Measurements from ENCODE around the gene DDX39A. TPM values are rescaled to one million over a fixed set of nuclear protein-coding genes. Genes with fewer than 3 reads are reported as not detected.
"Not testable (repeated sequence)": the region's sequence is repeated elsewhere in the genome, so short reads cannot be mapped to it uniquely, and the experiment has no call there.

The DDX39A gene
- total and polyA plus RNA-seq, 7 donors = 14.8 to 93.0 (median 32.4) TPM

GRCh38 chr19:14402332-14403144, 16.6 kb downstream of the DDX39A start:
- ATAC-seq (peak in 1 of 4 donors; percentile 18), DNase-seq (peak; percentile 76 to 82)
- Histone ChIP-seq H3K27me3 (ENCODE audit: insufficient read depth in 3 of 3, low read length in 2 of 3) (no peaks in the 10 kb centered on the region), H3K4me1 (peaks cover 6% of the 10 kb centered on the region), H3K27ac (no peak overlapping the region), H3K36me3 (ENCODE audit: insufficient read depth in 1 of 2, low read depth in 1 of 2) (peaks cover 0 to 92% of the 10 kb centered on the region in 2 donors), H3K9me3 (no peaks in the 10 kb centered on the region), H3K4me3 (no peak overlapping the region)
- intact Hi-C loops (cut with DNase I) = no loop called here
- 76 to 79% (median 79%) methylated on average over 26 of the region's 26 CpGs for WGBS, 3 donors
- no peak for TF ChIP-seq CTCF (IDR thresholded peaks at IDR 0.05)

- H3K9me3 ChIP-seq = no peaks in the 10 kb centered on the region
- DNase-seq (no peak), ATAC-seq (no peak)
- H3K27ac ChIP-seq = no peak overlapping the region
- WGBS, 3 donors = 90 to 96% (median 95%) methylated on average over 18 of the region's 18 CpGs
- no peaks in the 10 kb centered on the region for H3K27me3 ChIP-seq (ENCODE audit: insufficient read depth in 3 of 3, low read length in 2 of 3)
- H3K4me3 ChIP-seq = no peak overlapping the region
- TF ChIP-seq CTCF (IDR thresholded peaks at IDR 0.05) = no peak
- H3K4me1 ChIP-seq = peaks cover 6% of the 10 kb centered on the region
- H3K36me3 ChIP-seq (ENCODE audit: insufficient read depth in 1 of 2, low read depth in 1 of 2) = peaks cover 0 to 89% of the 10 kb centered on the region in 2 donors
- intact Hi-C loops (cut with DNase I) = no loop called here
Observed at GRCh38 chr19:14401468-14402195, 17.5 kb downstream of the DDX39A start.

- H3K4me1 ChIP-seq = peaks cover 3% of the 10 kb centered on the region
- DNase-seq (no peak), ATAC-seq (no peak)
- no peak overlapping the region for H3K4me3 ChIP-seq
- TF ChIP-seq CTCF (IDR thresholded peaks at IDR 0.05) = no peak
- intact Hi-C loops (cut with DNase I) = no loop called here
- WGBS, 3 donors = 83 to 92% (median 85%) methylated on average over 11 of the region's 11 CpGs
- no peak overlapping the region for H3K27ac ChIP-seq
- H3K9me3 ChIP-seq = no peaks in the 10 kb centered on the region
- peaks cover 0 to 91% of the 10 kb centered on the region in 2 donors for H3K36me3 ChIP-seq (ENCODE audit: insufficient read depth in 1 of 2, low read depth in 1 of 2)
- no peaks in the 10 kb centered on the region for H3K27me3 ChIP-seq (ENCODE audit: insufficient read depth in 3 of 3, low read length in 2 of 3)
Observed at GRCh38 chr19:14400951-14401431, 18.1 kb downstream of the DDX39A start.

- H3K4me1 ChIP-seq; DNase-seq; H3K27me3 ChIP-seq (ENCODE audit: insufficient read depth in 3 of 3, low read length in 2 of 3); intact Hi-C loops (cut with DNase I); H3K27ac ChIP-seq; H3K4me3 ChIP-seq; H3K9me3 ChIP-seq; ATAC-seq: not testable (repeated sequence)
- peaks cover 2 to 93% of the 10 kb centered on the region in 2 donors for H3K36me3 ChIP-seq (ENCODE audit: insufficient read depth in 1 of 2, low read depth in 1 of 2)
- WGBS, 3 donors = 86 to 91% (median 88%) methylated on average over 11 to 16 of the region's 16 CpGs
Observed at GRCh38 chr19:14397168-14397567, 22.0 kb downstream of the DDX39A start.

GRCh38 chr19:14396730-14397129, 22.4 kb downstream of the DDX39A start:
- H3K27me3 ChIP-seq (ENCODE audit: insufficient read depth in 3 of 3, low read length in 2 of 3); ATAC-seq; H3K9me3 ChIP-seq; intact Hi-C loops (cut with DNase I); H3K4me1 ChIP-seq; H3K4me3 ChIP-seq; H3K27ac ChIP-seq; DNase-seq: not testable (repeated sequence)
- peaks cover 2 to 93% of the 10 kb centered on the region in 2 donors for H3K36me3 ChIP-seq (ENCODE audit: insufficient read depth in 1 of 2, low read depth in 1 of 2)
- WGBS, 3 donors = 75 to 94% (median 87%) methylated on average over 1 to 3 of the region's 3 CpGs
